GM12878 (cell line): ENCODE results near the gene KIF6. TPM values are rescaled to one million over a fixed set of nuclear protein-coding genes. Genes with fewer than 3 reads are reported as not detected.

ENCODE experiments used
- ATAC-seq: fragments of 200-7000 bp; cut with Tn5 transposase; 3 replicates; pipeline ENCODE4 v1.9.1; 2020; ENCODE audit warnings: mild to moderate bottlenecking, moderate library complexity
- BruUV-seq: library from RNA; stranded (reverse); fragments of 400-500 nt; replicated peaks from 2 replicates; lab custom pipeline; 2021; lab: Mats Ljungman, UMichigan
- CTCF ChIA-PET: fragments of 300-600 bp; sonication (Branson Sonifier 250); formaldehyde crosslinking; extraction: SDS; loops from one replicate; lab custom pipeline; 2021; ENCODE audit warnings: inconsistent platforms; lab: Yijun Ruan, JAX
- POLR2A ChIA-PET: fragments of 350-600 bp; formaldehyde crosslinking; extraction: SDS; loops from one replicate; lab custom pipeline; 2021; ENCODE audit warnings: inconsistent platforms; lab: Charles Lee
- RAD21 ChIA-PET: fragments of 300-600 bp; sonication (Branson Sonifier 250); formaldehyde crosslinking; loops from one replicate; lab custom pipeline; 2023; ENCODE audit warnings: antibody characterized with exemption; ENCODE audit not compliant: unreplicated experiment; lab: Charles Lee
- SMC1A ChIA-PET: fragments of 300-600 bp; sonication (Branson Sonifier 250); formaldehyde crosslinking; loops from one replicate; lab custom pipeline; 2023; ENCODE audit not compliant: unreplicated experiment, uncharacterized antibody; lab: Charles Lee
- DNase-seq: peaks from one replicate; pipeline ENCODE4 v3.0.0-alpha.2; 2011; ENCODE audit warnings: low read depth, low spot score
- FAIRE-seq: peaks from 3 replicates; lab custom pipeline; 2011; peaks lifted over from hg19 to GRCh38; lab: Jason Lieb, UNC
- H2AFZ ChIP-seq: 2 replicates; pipeline ENCODE4 v1.6.0; 2011; ENCODE audit warnings: low read depth, low read length, control low read depth; ENCODE audit not compliant: control insufficient read depth
- H3K27ac ChIP-seq: 2 replicates; pipeline ENCODE4 v1.5.1; 2011; ENCODE audit warnings: control low read depth; ENCODE audit not compliant: control insufficient read depth, insufficient read depth
- H3K27me3 ChIP-seq, 2 experiments: replicated peaks in 1 of 2; 2 replicates each; pipeline versions ENCODE4 v1.6.0 to v1.6.1; 2011; ENCODE audit warnings: low read length in 1 of 2; ENCODE audit not compliant: control insufficient read depth in 2 of 2, insufficient read depth in 2 of 2
- H3K36me3 ChIP-seq, 2 experiments: 2 replicates each; pipeline ENCODE4 v1.5.1; 2011; ENCODE audit warnings: low read length in 1 of 2; ENCODE audit not compliant: control insufficient read depth in 2 of 2, insufficient read depth in 2 of 2
- H3K4me1 ChIP-seq: 2 replicates; pipeline ENCODE4 v1.6.1; 2011; ENCODE audit warnings: mild to moderate bottlenecking, low read length, moderate library complexity, mixed read lengths; ENCODE audit not compliant: control insufficient read depth, insufficient read depth
- H3K4me2 ChIP-seq: 2 replicates; pipeline ENCODE4 v1.6.0; 2011; ENCODE audit warnings: control low read depth; ENCODE audit not compliant: control insufficient read depth, insufficient read depth
- H3K4me3 ChIP-seq: fragments of 200-600 bp; sonication (generic); 2 replicates; pipeline ENCODE4 v1.5.1; 2016
- H3K79me2 ChIP-seq: 2 replicates; pipeline ENCODE4 v1.6.0; 2011; ENCODE audit warnings: low read length; ENCODE audit not compliant: control insufficient read depth, insufficient read depth
- H3K9ac ChIP-seq: 2 replicates; pipeline ENCODE4 v1.8.0; 2011; ENCODE audit warnings: low read length, control low read depth, mixed read lengths; ENCODE audit not compliant: control insufficient read depth, insufficient read depth
- H3K9me3 ChIP-seq: replicated peaks from 3 replicates; pipeline ENCODE4 v1.5.1; 2011; ENCODE audit warnings: mild to moderate bottlenecking, low read length; ENCODE audit not compliant: control insufficient read depth, insufficient read depth
- H4K20me1 ChIP-seq: 2 replicates; pipeline ENCODE4 v1.6.0; 2011; ENCODE audit not compliant: control insufficient read depth, insufficient read depth
- CREM ChIP-seq: IDR thresholded peaks from 2 replicates; pipeline ENCODE4 v1.6.1; 2014; ENCODE audit warnings: antibody characterized with exemption, low read depth
- GATAD2B ChIP-seq: fragments of 450-650 bp; conservative IDR thresholded peaks from 2 replicates; pipeline ENCODE4 v1.6.1; 2017; ENCODE audit warnings: low read depth, mild to moderate bottlenecking, moderate library complexity
- MYC ChIP-seq: IDR thresholded peaks from 2 replicates; pipeline ENCODE4 v1.6.1; 2011; ENCODE audit warnings: mild to moderate bottlenecking, low read length, moderate library complexity, inconsistent platforms; ENCODE audit not compliant: insufficient read depth, insufficient replicate concordance, insufficient read length, severe bottlenecking
- RAD51 ChIP-seq: fragments of 450-650 bp; IDR thresholded peaks from 2 replicates; pipeline ENCODE4 v1.6.1; 2016; ENCODE audit warnings: moderate library complexity, mild to moderate bottlenecking, inconsistent platforms
- RUNX3 ChIP-seq: IDR thresholded peaks from 2 replicates; pipeline ENCODE4 v1.6.1; 2012; ENCODE audit warnings: low read length, inconsistent platforms
- SREBF1 ChIP-seq: IDR thresholded peaks from 2 replicates; pipeline ENCODE4 v1.6.1; 2012; ENCODE audit warnings: mild to moderate bottlenecking, low read length
- SRF ChIP-seq, 2 experiments: IDR thresholded peaks; 2 replicates each; pipeline ENCODE4 v1.6.1; 2011; ENCODE audit warnings: low read depth in 2 of 2, low read length in 2 of 2, mild to moderate bottlenecking in 1 of 2, moderate library complexity in 1 of 2
- TCF7 ChIP-seq: IDR thresholded peaks from 2 replicates; pipeline ENCODE4 v1.6.1; 2014; ENCODE audit warnings: antibody characterized with exemption, borderline replicate concordance
- ZNF217 ChIP-seq: fragments of 450-650 bp; IDR thresholded peaks from 2 replicates; pipeline ENCODE4 v1.6.1; 2017; ENCODE audit warnings: antibody characterized with exemption, mild to moderate bottlenecking
- WGBS: methylation state at CpG from one replicate; pipeline ENCODE4 v1.1.6; 2016; ENCODE audit warnings: low lambda C conversion rate; ENCODE audit not compliant: insufficient replicate concordance, insufficient coverage; ENCODE audit errors: missing lambda C conversion rate; 5-methylcytosine and 5-hydroxymethylcytosine counted together
- in situ Hi-C: fragments of 300-500 bp; cut with MboI; formaldehyde crosslinking; loops from 9 replicates; pipeline ENCODE4 v1.14.3; 2018; ENCODE audit warnings: mixed read lengths
- intact Hi-C: fragments of 100-400 bp; cut with micrococcal nuclease; formaldehyde crosslinking; loops from one replicate; pipeline ENCODE4 v1.14.2; 2022; ENCODE audit not compliant: unreplicated experiment
- polyA plus RNA-seq, 11 experiments: library from polyadenylated mRNA; depleted of rRNA in 4 of 11; unstranded in 6 of 11; stranded (reverse) in 5 of 11; fragments of >200 nt; fragmentation: Nextera tagmentation in 4 of 11; fragmentation: Illumina TruSeq in 1 of 11; extraction: Ambion mirVana in 4 of 11; extraction: Trizol in 1 of 11; gene quantifications; 1 replicate in 1 of 11; 2 replicates in 10 of 11; pipeline versions ENCODE4 v1.2.1 to v1.2.3, GENCODE V29; 2011 to 2016; ENCODE audit warnings: inconsistent platforms in 2 of 11, missing spikeins in 2 of 11, low read depth in 1 of 11
- total RNA-seq, 4 experiments: library from RNA; depleted of rRNA in 3 of 4; stranded (reverse); fragments of >200 nt in 3 of 4; fragmentation: Illumina TruSeq in 1 of 4; extraction: Trizol in 1 of 4; gene quantifications; 2 replicates each; pipeline versions ENCODE4 v1.2.1 to v1.2.3, GENCODE V29; 2013 to 2021
- TF ChIP-seq, protein P1 (sequence below): fragments of 450-650 bp; formaldehyde crosslinking; IDR thresholded peaks from 2 replicates; pipeline ENCODE4 v1.4.0; 2022; ENCODE audit warnings: mild to moderate bottlenecking, moderate library complexity
- TF ChIP-seq, protein P2 (sequence below): IDR thresholded peaks from 2 replicates; pipeline ENCODE4 v1.6.1; 2011; ENCODE audit warnings: low read depth, mild to moderate bottlenecking, low read length, moderate library complexity, borderline replicate concordance; ENCODE audit errors: extremely low read depth
- TF ChIP-seq, protein P3 (sequence below): fragments of 450-650 bp; IDR thresholded peaks from 2 replicates; pipeline ENCODE4 v1.6.1; 2017; ENCODE audit warnings: mild to moderate bottlenecking

KIF6 gene
- total and polyA plus RNA-seq, 10 of the 15 experiments (the other 5 are each of a cell fraction or from before 2014, with no cell fraction given) = 0.09 to 1.0 (median 0.28) TPM

DNA sequence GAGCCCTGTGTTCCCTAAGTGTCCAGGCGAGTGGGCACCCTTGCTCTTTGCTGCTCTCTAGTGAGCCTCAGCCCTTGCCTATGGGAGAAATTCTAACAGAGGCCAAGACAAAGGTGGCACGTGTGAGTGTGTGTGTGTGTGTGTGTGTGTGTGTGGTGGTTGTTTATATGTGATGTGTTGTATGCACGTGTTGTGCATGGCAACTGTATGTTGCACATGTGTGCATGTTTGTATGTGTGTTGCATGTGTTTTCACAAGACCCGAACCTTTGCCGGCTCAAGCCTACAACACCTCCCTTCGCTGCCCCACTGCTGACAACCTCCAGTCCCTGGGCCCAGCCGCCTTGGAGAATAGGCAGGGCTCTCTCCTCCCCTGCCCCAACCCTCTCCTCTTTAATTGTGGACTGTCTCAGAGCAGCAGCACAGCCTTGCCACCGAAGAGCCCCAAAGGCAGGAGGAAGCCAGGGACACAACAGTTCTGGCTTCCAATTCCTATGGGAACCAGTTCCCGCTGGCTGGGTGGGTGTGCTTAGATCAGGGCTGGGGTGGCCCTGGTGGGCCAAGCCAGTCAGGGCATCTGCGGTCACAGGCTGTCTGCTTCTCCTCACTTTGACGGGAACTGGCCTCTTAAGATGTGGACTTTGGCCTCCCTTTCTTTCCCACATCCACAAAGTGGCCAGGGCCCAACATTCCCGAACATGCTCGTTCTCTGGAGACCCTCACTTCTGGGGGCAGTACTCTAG, 405.4 kb downstream of the KIF6 start:
- Histone ChIP-seq H3K9ac (no peak overlapping the region), H3K9me3 (no peaks in the 10 kb centered on the region), H3K27me3 (peaks cover 0 to 5% of the 10 kb centered on the region in 2 experiments; a peak in 3 of 4 replicates), H3K4me2 (no peak overlapping the region), H3K27ac (no peak overlapping the region), H3K79me2 (no peaks in the 10 kb centered on the region), H4K20me1 (no peaks in the 10 kb centered on the region)
- no peak for FAIRE-seq
- ChIA-PET SMC1A (no interaction called here), RAD21 (no interaction called here), CTCF (no interaction called here)
- no TSS peak for BruUV-seq
- TF ChIP-seq ZNF217 = no peak
- TF ChIP-seq, all 136 proteins: peak for 0
- no peak overlapping the region for H3K4me3 ChIP-seq
- H3K36me3 ChIP-seq = no peaks in the 10 kb centered on the region
- intact Hi-C loops (no loop called here), in situ Hi-C loops (no loop called here)
- no peak for DNase-seq
- no peak overlapping the region for H2AFZ ChIP-seq
- 42% methylated on average over 13 of the region's 13 CpGs for WGBS
- POLR2A ChIA-PET = no interaction called here
- H3K4me1 ChIP-seq = no peaks in the 10 kb centered on the region
- no peak for ATAC-seq

DNA sequence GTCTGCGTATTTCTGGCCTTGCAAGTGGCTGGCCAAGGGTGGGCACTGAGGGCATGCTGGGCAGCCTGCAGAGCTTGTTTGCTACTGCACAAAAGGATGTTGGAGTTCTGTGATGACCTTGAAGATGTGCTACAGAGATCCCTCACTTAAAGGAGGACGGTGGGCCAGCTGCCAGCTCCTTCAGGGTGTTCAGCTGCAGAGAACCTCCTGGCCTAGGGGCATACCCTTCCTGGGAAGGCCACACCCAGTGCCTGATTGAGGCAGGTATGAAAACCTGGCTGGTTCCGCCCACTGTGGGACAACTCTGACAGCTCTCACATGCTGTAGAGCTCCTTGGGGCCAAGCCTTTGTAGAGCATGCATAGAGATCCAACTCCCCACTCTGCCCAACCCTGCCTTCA, 408.0 kb downstream of the KIF6 start:
- Histone ChIP-seq H3K4me2 (no peak overlapping the region), H3K4me1 (no peaks in the 10 kb centered on the region), H3K27me3 (peaks cover 10 to 14% of the 10 kb centered on the region in 2 experiments), H3K9me3 (no peaks in the 10 kb centered on the region), H4K20me1 (no peaks in the 10 kb centered on the region), H2AFZ (no peak overlapping the region), H3K4me3 (no peak overlapping the region), H3K36me3 (no peaks in the 10 kb centered on the region), H3K79me2 (no peaks in the 10 kb centered on the region), H3K9ac (no peak overlapping the region), H3K27ac (no peak overlapping the region)
- in situ Hi-C loops (no loop called here), intact Hi-C loops (no loop called here)
- ATAC-seq (no peak), FAIRE-seq (no peak), DNase-seq (no peak)
- BruUV-seq = no TSS peak
- POLR2A ChIA-PET = no interaction called here
- CTCF ChIA-PET = no interaction called here
- RAD21 ChIA-PET = no interaction called here
- WGBS = 6% methylated on average over 3 of the region's 3 CpGs
- SMC1A ChIA-PET = no interaction called here
- TF ChIP-seq TCF7 = no peak
- TF ChIP-seq, protein P1, sequence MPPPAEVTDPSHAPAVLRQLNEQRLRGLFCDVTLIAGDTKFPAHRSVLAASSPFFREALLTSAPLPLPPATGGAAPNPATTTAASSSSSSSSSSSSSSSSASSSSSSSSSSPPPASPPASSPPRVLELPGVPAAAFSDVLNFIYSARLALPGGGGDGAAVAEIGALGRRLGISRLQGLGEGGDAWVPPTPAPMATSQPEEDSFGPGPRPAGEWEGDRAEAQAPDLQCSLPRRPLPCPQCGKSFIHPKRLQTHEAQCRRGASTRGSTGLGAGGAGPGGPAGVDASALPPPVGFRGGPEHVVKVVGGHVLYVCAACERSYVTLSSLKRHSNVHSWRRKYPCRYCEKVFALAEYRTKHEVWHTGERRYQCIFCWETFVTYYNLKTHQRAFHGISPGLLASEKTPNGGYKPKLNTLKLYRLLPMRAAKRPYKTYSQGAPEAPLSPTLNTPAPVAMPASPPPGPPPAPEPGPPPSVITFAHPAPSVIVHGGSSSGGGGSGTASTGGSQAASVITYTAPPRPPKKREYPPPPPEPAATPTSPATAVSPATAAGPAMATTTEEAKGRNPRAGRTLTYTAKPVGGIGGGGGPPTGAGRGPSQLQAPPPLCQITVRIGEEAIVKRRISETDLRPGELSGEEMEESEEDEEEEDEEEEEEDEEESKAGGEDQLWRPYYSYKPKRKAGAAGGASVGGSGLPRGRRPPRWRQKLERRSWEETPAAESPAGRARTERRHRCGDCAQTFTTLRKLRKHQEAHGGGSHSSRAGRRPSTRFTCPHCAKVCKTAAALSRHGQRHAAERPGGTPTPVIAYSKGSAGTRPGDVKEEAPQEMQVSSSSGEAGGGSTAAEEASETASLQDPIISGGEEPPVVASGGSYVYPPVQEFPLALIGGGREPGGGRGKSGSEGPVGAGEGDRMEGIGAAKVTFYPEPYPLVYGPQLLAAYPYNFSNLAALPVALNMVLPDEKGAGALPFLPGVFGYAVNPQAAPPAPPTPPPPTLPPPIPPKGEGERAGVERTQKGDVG (CRISPR knock-in tag) = no peak
- no peak for TF ChIP-seq CREM
- TF ChIP-seq SRF (IDR thresholded peaks at IDR 0.05; ENCODE audit: low read depth in 2 of 2, low read length in 2 of 2) = no peak
- TF ChIP-seq, protein P2, sequence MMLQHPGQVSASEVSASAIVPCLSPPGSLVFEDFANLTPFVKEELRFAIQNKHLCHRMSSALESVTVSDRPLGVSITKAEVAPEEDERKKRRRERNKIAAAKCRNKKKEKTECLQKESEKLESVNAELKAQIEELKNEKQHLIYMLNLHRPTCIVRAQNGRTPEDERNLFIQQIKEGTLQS = no peak
- TF ChIP-seq, protein P3, sequence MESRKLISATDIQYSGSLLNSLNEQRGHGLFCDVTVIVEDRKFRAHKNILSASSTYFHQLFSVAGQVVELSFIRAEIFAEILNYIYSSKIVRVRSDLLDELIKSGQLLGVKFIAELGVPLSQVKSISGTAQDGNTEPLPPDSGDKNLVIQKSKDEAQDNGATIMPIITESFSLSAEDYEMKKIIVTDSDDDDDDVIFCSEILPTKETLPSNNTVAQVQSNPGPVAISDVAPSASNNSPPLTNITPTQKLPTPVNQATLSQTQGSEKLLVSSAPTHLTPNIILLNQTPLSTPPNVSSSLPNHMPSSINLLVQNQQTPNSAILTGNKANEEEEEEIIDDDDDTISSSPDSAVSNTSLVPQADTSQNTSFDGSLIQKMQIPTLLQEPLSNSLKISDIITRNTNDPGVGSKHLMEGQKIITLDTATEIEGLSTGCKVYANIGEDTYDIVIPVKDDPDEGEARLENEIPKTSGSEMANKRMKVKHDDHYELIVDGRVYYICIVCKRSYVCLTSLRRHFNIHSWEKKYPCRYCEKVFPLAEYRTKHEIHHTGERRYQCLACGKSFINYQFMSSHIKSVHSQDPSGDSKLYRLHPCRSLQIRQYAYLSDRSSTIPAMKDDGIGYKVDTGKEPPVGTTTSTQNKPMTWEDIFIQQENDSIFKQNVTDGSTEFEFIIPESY = no peak
- no peak for TF ChIP-seq MYC
- TF ChIP-seq GATAD2B = no peak
- no peak for TF ChIP-seq RUNX3
- TF ChIP-seq RAD51 = no peak
- no peak for TF ChIP-seq SREBF1
